HG03575 (cell line): ENCODE results near the gene GRM8.
A peak's percentile ranks its signal among the peaks of the same experiment; 100 is the strongest.
"Not testable (repeated sequence)": the region's sequence is repeated elsewhere in the genome, so short reads cannot be mapped to it uniquely, and the experiment has no call there.

Experiments used
- ATAC-seq: cut with Tn5 transposase; IDR thresholded peaks from one replicate; pipeline ENCODE4 v1.9.1; 2021; ENCODE audit not compliant: unreplicated experiment, insufficient number of reproducible peaks, low FRiP score; ENCODE audit errors: extremely low read depth

GRM8 gene

DNA sequence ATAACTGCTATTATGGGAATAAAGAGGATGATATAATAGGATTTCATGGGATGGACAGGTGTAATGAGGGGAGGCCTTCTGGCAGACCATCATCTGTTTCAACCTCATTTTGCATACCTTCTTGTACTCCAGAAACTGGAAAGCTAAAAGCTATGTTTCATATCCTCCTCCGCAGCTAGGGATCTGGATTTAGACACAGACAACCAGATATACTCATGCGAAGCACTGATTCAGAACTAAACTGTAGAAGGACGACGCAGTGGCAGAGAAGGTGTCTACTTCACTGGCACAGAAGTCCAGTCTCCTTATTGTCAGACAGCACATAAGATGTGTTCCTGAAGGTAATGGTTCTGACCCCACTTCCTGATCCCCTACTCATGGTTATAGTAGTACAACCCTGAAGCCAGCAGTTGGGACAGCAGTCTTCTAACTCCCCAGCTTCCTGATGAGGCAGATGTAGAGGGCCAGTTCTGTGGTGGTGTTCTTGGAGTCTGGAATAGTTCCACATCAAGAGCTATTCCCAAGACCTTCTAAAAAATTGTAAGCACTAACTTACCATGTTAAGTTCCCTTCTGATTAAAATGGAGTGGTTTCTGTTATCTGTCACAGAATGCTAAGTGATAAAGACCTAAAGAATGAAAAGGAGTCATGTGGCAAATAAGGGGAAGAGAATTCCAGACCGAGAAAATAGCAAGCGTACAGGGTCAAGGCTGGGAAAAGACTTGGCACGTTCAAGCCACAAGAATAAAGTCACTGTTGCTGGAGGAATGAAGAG lies 550.3 kb downstream of the GRM8 start:
- peak; percentile 40 for ATAC-seq

DNA sequence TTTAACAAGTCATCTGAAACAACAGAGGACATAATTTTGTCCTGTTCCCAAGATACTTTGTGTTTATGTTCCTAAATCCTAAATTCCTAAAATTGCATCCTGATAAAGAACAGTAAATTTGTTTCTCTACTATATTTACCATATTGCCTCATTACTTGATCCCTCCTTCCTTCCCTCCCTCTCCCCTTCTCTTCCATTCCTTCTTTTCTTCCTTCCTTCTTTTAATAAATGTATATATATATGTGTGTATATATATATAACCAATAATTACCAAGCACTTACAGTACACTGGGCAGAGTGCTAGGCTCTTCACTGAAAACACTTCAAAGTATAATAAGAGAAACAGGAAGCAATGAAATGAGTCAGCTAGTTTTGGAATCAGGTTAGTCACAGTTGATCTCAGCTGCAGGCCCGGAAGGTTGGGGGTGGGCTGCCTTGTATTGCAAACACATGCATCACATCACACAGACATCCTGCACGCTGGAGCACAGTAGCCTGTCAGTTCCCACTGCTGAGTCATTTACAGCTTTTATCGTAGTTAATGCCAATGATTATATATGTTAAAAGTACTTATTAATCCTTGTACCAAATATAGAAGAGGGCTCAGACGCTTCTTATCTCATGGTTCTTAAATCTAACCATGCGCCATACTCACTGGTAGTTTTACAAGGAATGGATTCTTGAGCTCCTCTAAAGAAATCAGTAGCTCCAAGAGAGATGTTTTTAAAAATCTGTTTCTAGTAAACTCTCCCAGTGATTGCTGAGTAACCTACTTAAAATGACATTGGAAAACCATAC lies 551.7 kb downstream of the GRM8 start:
- peak; percentile 75 for ATAC-seq

DNA sequence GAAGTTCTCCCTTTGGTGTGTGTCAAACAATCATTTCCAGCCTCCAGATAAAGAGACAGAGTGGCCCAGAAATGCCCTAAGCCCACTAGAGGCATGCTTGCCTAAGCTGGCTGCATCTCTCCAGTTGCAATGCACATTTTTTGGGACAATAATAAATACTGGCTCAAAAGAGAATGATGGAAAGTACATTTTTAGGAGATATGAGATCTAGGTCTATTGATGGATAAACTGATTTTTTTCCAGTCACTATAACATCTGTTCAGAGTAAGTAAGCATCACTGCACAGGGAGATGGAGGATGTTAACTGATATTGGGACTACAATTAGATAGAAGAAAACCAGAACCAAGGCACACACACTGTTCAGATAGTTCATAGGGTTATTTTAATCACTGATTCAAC lies 553.0 kb downstream of the GRM8 start:
- no peak for ATAC-seq

DNA sequence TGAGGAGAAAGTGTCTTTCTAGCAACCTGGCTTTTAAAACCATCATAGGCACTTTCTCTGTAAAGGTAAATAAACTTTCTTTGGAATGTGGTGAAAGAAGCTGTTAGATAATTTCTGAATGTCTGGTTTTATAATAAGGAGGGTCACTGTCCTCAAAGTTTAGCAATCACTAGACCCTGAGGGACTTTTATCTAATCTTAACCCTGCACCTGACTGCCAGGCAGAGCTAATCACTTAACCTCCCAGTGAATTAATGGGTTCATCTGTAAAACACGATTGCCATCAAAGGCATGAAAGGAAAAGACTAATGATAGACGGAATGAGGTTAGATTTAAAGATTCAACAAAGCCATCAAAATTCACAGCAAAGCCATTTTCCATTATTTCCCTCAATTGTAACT lies 553.8 kb downstream of the GRM8 start:
- ATAC-seq = no peak

DNA sequence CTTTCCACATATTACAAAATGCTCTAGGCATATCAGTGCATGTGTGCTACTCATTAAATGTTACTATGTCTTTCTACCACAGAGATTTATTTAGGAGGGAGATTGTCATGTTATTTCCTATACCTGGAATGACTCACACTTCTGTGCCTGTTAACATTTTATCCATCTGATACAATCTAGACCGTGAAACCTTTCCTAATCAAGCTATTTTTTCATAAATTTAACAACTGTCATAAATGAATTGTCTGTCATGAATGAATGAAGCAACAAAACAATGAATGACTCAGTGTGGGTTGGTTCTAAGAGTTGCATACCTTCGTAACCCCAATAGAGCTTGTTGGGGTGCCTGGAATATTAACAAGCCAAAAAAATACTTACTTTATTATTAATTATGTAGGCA lies 554.3 kb downstream of the GRM8 start:
- ATAC-seq = no peak

DNA sequence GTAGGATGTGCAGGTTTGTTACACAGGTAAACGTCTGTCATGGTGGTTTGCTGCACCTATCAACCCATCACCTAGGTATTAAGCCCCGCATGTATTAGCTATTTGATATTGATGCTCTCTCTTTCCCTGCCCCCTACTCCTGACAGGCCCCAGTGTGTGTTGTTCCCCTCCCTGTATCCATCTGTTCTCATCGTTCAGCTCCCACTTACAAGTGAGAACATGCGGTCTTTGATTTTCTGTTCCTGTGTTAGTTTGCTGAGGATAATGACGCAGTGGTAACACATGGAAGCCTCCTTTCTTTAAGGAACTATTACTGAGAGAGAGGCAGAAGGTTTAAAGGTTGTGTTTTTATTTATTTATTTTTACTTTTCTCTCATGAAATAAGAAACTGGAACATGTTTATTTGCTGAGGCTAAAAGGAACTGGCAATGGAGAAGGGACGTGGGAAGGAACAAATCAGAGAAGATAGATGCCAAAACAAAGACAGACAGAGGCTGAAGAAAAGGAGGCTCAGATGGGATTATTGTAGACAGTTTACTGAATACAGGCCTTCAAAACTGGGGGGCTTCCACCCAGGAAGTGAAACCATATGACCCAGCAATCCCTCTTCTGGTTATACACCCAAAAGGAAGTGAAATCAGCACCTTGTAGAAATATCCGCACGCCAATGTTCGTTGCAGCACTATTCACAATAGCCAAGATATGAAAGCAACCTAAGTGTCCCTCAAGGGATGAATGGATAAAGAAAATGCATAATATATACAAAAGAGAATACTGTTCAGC lies 556.3 kb downstream of the GRM8 start:
- ATAC-seq = no peak

DNA sequence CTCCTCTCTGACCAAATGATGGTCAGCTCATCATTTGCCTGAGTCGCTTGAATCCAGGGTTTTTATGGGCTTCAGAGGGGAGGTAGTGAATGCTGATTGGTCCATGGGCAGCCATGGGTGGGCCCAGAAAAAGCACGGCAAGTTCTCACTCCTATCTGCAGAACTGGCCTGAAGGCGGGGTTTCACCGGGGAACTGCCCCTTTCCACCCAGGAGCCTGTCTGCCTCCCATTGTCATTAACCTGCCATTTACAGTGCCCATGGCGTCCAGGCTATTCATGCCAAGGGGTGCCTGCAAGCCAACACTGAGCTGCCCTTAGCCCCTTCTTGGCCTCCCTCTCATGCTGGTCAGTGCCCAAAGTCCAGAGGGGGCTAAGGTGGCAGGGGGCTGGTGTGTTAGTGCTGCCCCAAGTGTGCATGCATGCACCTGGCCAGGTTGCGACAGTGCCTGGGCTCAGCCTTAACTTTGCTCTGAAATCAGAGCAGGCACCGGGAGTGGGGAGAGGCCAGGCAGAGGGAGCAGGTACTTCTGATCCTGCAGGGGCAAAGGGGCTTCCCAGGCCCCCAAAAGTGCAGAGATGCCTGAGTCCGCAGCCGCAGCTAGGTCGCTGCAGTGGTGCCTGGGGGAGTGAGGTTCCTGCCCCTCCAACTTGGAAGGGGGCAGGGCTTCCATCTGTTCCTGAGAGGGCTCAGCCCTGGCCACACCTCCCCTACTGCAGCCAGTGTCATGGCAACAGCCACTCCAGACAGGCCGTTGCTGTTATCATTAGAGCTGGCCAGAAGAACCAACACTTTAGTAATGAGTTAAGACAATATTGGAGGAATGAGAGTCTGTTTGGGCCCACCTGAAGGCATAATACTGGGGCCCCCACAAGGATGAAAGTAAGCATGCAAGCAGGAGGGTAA lies 561.6 kb downstream of the GRM8 start:
- no peak for ATAC-seq

DNA sequence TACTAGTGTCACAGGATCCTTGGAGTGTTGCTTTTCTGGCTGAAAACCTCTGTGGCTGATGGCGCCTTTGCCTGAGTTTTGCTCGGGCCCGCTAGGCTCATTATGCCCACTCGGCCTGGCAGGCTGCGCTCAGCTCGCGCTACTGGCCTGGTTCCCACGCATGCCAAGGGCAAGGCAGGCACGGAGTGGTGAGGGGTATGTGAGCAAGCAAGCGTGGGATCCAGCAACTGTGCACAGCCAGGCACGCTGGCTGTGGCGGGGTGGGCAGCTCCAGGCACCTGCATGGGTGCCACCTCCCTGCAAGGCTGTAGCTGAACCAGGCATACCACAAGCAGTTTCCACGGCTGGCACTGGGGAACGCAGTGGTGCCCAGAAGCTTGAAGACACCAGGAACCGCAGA lies 562.6 kb downstream of the GRM8 start:
- no peak for ATAC-seq

DNA sequence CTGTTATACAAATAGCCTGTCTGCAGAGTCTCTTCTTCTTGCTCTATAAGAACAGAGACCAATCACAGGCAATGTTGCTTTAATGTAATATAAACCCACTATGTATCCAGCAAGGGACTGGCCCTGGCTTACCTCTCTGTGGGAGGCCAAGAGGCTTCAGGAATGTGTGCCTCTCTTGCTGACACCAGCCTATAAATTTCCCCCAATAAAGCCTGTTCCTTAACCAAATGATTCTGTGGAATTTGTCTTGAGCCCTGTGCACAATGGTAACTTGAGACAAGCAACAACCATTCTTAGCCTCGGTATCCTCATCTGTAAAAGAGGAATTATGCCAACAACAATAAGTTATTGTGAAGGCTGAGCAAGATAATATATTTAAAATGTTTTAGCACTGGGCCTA lies 563.7 kb downstream of the GRM8 start:
- ATAC-seq = no peak

DNA sequence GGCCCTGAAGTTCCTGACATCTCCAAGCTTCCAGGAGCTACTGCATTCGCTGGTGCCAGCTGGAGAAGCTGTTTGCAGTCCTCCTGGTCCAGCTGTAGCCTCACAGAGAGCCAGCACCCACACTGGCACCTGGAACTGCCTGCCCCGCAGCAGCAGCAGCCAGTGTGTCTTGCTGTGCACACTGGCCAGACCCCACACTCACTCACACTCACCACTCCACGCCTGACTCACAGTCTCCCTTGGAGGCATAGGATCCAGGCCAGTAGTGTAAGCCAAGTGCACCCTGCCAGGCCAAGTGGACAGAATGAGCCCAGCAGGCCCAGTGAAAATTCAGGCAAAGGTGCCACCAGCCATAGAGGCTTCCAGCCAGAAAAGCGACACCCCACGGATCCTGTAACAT lies 566.3 kb downstream of the GRM8 start:
- no peak for ATAC-seq

DNA sequence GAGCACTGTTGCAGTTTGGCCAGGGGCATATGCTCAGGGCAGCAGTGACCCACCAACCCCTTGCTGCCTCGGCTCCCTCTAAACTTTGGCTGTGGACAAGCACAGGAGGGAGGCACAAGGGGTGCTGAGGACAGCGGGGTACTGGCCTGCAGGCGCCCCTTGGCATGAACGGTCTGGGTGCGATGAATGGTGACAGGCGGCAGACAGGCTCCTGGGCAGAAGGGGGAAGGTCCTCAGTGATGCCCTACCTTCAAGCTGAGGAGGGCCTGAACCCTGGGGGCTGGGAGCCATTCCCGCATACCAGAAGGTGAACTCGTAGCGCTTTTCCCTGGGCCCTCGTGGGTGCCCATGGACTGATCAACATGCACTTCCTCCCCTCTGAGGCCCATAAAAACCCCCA lies 567.1 kb downstream of the GRM8 start:
- no peak for ATAC-seq

DNA sequence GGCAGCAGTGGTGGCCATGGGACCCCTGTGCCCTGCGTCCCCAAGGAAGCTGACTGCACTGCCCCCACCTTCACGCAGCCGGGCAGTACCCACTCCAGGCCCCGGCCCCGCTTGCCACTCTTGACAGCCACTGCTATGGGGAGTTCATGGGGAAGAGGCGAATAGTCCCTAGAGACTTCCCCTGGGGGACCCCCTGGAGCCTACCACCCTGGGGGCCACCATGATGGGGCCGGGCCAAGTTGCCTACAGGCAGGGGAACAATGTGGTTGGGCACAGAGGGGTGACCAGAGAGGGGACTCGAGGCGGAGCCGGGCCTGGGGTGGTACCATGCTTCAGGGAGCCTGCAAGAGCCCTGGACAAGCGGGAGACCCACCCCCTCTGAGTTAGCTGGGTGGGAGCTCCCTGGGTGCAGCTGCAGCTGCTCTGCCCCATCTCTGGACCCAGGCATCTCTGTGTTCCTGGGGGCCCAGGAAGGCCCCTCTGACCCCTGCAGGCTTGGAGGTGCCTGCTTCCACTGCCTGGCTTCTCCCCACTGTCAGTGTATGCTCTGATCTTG lies 567.6 kb downstream of the GRM8 start:
- no peak for ATAC-seq

DNA sequence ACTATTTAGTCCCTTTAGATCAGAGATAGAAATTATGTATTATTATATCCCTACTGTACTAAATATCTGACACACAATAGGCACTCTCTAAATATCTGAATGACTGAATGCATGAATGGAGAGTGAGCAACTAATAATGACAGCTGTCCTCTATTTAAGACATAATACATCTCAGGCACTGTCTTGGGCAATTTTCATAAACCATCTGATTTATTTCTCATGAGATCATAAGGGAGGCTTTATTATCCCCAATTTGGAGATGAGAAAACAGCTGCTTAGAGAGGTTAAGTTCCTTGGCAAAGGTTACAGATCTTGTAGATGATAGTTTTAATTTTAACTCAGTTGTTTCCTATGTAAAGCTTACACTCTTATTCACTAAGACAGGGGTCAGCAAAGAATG lies 570.6 kb downstream of the GRM8 start:
- ATAC-seq = no peak

DNA sequence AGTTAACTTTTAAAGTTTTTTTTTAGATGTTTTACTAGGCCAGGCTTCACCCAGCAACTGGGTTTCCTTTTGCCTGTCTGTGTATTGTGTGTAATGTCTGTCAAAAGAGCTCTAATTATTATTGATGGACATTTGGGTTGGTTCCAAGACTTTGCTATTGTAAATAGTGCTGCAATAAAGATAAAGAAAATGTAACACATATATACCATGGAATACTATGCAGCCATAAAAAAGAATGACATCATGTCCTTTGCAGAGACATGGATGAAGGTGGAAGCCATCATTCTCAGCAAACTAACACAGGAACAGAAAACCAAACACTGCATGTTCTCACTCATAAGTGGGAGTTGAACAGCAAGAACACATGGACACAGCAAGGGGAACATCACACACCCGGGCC lies 584.0 kb downstream of the GRM8 start:
- not testable (repeated sequence) for ATAC-seq

DNA sequence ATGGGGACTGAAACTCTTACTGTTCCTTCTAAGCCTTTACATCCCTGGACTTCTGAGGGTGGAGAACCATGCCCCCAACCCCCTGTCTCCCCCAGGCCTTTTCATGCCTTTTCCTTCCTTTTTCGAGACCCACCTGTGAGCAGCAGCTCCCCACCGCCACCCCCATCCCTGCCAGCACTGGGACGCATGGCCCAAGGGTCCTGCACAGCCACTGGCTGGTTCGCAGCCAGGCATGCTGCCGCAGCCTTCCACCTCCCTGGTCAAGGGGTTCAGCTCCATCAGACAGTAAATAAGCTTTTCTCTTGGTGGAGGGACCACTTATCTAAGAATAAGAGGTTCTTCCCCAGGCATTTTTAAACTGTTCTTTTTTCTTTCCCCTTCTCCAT lies 584.4 kb downstream of the GRM8 start:
- ATAC-seq = no peak

DNA sequence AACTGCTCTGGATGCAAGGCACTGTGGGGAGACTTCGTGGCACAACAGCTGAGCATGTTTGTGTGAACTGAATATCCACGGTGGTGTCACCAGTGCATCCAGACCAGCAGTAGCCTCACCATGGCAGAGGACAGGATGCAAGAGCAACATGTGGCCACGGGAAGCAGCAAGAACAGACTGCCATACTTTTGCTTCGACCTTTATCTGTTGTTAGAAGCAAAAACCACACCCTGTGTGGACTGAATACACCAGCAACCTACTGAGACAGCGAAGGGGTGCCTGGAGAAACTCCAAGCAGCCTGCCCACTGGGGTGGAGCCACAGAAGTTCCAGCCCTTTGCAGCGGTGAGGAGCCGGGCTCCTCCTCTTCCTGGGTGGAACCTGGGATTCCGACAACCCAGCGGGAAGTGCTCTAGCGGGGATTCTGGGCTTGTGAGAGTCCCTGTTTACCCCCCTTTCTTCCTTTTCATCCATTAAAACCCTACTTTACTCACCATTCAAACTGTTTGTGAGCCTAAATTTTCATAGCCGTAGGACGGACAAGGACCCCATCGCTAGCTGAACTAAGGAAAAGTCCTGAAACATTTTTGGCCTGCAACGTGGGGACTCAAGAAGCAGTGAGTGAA lies 584.9 kb downstream of the GRM8 start:
- no peak for ATAC-seq

DNA sequence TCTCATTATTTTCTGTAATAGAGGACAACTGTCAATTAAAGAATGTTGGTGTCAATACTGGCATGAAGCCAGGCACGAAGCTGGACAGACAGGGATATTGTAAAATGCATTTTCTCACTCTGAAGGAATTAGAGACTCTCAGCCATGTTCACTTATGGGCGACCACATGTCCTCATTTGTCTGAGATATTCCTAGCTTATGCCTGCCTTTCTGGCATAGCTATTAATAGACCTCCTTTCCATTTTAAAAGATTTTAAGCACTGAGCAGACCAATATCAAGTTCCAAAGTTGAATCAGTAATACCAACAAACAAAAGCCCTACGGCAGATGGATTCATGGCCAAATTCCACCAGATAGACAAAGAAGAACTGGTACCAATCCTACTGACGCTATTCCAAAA lies 589.9 kb downstream of the GRM8 start:
- ATAC-seq = no peak

DNA sequence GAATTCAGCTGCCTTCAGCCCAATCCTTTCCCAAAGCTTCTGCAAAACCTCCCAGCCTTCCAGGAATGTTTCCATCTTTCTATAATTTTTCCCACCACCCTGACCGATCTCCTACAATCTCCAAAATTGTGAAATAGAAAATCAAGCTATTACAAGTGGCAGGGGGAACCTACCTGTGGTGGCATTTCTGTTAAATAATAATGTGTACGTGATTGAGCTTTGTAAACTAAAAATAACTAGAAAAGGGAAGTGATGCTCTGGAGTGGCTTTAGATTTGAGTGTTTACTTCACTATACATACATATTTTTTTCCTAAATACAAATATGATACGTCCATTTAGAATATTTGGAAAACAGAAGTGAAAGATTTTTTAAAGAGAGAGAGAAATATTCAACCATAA lies 593.6 kb downstream of the GRM8 start:
- peak; percentile 74 for ATAC-seq
